Measurements from ENCODE around the gene SELENOW. TPM values are rescaled to one million over a fixed set of nuclear protein-coding genes. Genes with fewer than 3 reads are reported as not detected.

Gene SELENOW
- total RNA-seq, 1 donor from 2014 or later, result 1,019 TPM

GRCh38 chr19:47735131-47735530 is 43.4 kb upstream of the SELENOW start:
- TF ChIP-seq CTCF (IDR thresholded peaks at IDR 0.05; ENCODE audit: borderline replicate concordance), result no peak
- no peak overlapping the region for H3K4me3 ChIP-seq
- H3K27me3 ChIP-seq (ENCODE audit: low read depth), result peaks cover 9% of the 10 kb centered on the region
- no peak for DNase-seq
- H3K27ac ChIP-seq (replicated peaks), result no peak overlapping the region
- H3K9me3 ChIP-seq (replicated peaks), result no peaks in the 10 kb centered on the region
- H3K36me3 ChIP-seq, result peaks cover 83% of the 10 kb centered on the region
- intact Hi-C loops (cut with micrococcal nuclease), result no loop called here
- H3K4me1 ChIP-seq, result peaks cover 15% of the 10 kb centered on the region

GRCh38 chr19:47740866-47741519 is 37.5 kb upstream of the SELENOW start:
- Histone ChIP-seq H3K4me3 (no peak overlapping the region), H3K27ac (replicated peaks) (peak overlapping the region; percentile 96), H3K4me1 (peaks cover 41% of the 10 kb centered on the region), H3K9me3 (replicated peaks) (no peaks in the 10 kb centered on the region), H3K36me3 (peaks cover 58% of the 10 kb centered on the region), H3K27me3 (ENCODE audit: low read depth) (no peaks in the 10 kb centered on the region)
- DNase-seq, result no peak
- TF ChIP-seq CTCF (IDR thresholded peaks at IDR 0.05; ENCODE audit: borderline replicate concordance), result no peak
- intact Hi-C loops (cut with micrococcal nuclease), result no loop called here

- DNase-seq, result no peak
- Histone ChIP-seq H3K36me3 (peaks cover 52% of the 10 kb centered on the region), H3K4me3 (no peak overlapping the region), H3K4me1 (peaks cover 48% of the 10 kb centered on the region), H3K27me3 (ENCODE audit: low read depth) (no peaks in the 10 kb centered on the region), H3K27ac (replicated peaks) (peak overlapping the region; percentile 96), H3K9me3 (replicated peaks) (no peaks in the 10 kb centered on the region)
- intact Hi-C loops (cut with micrococcal nuclease), result no loop called here
- TF ChIP-seq CTCF (IDR thresholded peaks at IDR 0.05; ENCODE audit: borderline replicate concordance), result no peak
These were observed 36.9 kb upstream of the SELENOW start for GRCh38 chr19:47741544-47742140.

GRCh38 chr19:47742634-47743033 is 35.9 kb upstream of the SELENOW start:
- intact Hi-C loops (cut with micrococcal nuclease), result no loop called here
- H3K36me3 ChIP-seq, result peaks cover 51% of the 10 kb centered on the region
- no peak for DNase-seq

More at GRCh38 chr19:47742634-47743033, 35.9 kb upstream of the SELENOW start:
- peaks cover 53% of the 10 kb centered on the region for H3K4me1 ChIP-seq
- peak overlapping the region; percentile 61 for H3K4me3 ChIP-seq
- peak overlapping the region; percentile 96 for H3K27ac ChIP-seq (replicated peaks)
- no peaks in the 10 kb centered on the region for H3K27me3 ChIP-seq (ENCODE audit: low read depth)
- no peak for TF ChIP-seq CTCF (IDR thresholded peaks at IDR 0.05; ENCODE audit: borderline replicate concordance)
- no peaks in the 10 kb centered on the region for H3K9me3 ChIP-seq (replicated peaks)

Measured in left ventricle myocardium inferior (tissue), 1 donor.